ENCODE results near the gene EXOG. TPM values are rescaled to one million over a fixed set of nuclear protein-coding genes. Genes with fewer than 3 reads are reported as not detected.

Gene EXOG
- total and polyA plus RNA-seq, 2 of the 13 experiments (the other 11 are each of a cell fraction or from before 2014, with no cell fraction given) = 5.5 to 9.5 TPM

GRCh38 chr3:38563886-38564270 is 67.7 kb downstream of the EXOG start (continued):
- TF ChIP-seq NFRKB (IDR thresholded peaks at IDR 0.05) = no peak
- no peak for TF ChIP-seq FOXM1 (CRISPR knock-in tag; IDR thresholded peaks at IDR 0.05)
- no peak for TF ChIP-seq ZNF644 (CRISPR knock-in tag; IDR thresholded peaks at IDR 0.05; ENCODE audit: low read depth)

GRCh38 chr3:38564631-38565338 is 68.6 kb downstream of the EXOG start:
- ChIA-PET CTCF (ENCODE audit: low intra/inter-chr PET ratio, low total read pairs) (no interaction called here), POLR2A (no interaction called here)
- in situ Hi-C loops (cut with HindIII; ENCODE audit: extremely low pct_ligation_motif_present, low pct_unique_long_range_greater_than_20kb) (no loop called here), intact Hi-C loops (cut with micrococcal nuclease; ENCODE audit: unreplicated experiment) (no loop called here)
- Histone ChIP-seq H3K9ac (ENCODE audit: insufficient read depth, low read depth, low read length) (no peak overlapping the region), H3K36me3 (replicated peaks in 1 of 2; ENCODE audit: control insufficient read depth in 1 of 2, insufficient read depth in 2 of 2, low read length in 2 of 2) (no peaks in the 10 kb centered on the region), H4K20me1 (ENCODE audit: insufficient read depth, low read length) (peaks cover 2% of the 10 kb centered on the region; the same call in 1 of the 2 replicates), H3K27ac (ENCODE audit: extremely low read length, insufficient read depth, low read length) (no peak overlapping the region), H3K9me3 (ENCODE audit: low read length) (no peaks in the 10 kb centered on the region), H3K4me1 (ENCODE audit: insufficient read depth, low read length) (no peaks in the 10 kb centered on the region), H3K4me3 (replicated peaks in 1 of 3; ENCODE audit: insufficient read depth in 1 of 3, low read depth in 2 of 3, low read length in 3 of 3) (no peak overlapping the region), H3K79me2 (ENCODE audit: insufficient read depth, low read length) (no peaks in the 10 kb centered on the region), H3K4me2 (ENCODE audit: low read depth, low read length) (no peak overlapping the region), H3K27me3 (ENCODE audit: control insufficient read depth in 1 of 2, insufficient read depth in 2 of 2, low read length in 2 of 2) (peaks cover 1 to 22% of the 10 kb centered on the region in 2 experiments; a peak in 3 of 5 replicates), H2AFZ (ENCODE audit: low read length) (no peak overlapping the region)
- 7% methylated on average over 3 of the region's 6 CpGs for WGBS (ENCODE audit: low lambda C conversion rate)
- BruUV-seq (replicated peaks) = no TSS peak
- no peak for ATAC-seq
- TF ChIP-seq RAD51 (IDR thresholded peaks at IDR 0.05; ENCODE audit: borderline replicate concordance) = no peak
- TF ChIP-seq ARNT2 (CRISPR knock-in tag; IDR thresholded peaks at IDR 0.05; ENCODE audit: low read depth) = no peak
- no peak for TF ChIP-seq SMAD9 (CRISPR knock-in tag; IDR thresholded peaks at IDR 0.05)
- no peak for TF ChIP-seq NKX3-1 (CRISPR knock-in tag; IDR thresholded peaks at IDR 0.05)
- no peak for TF ChIP-seq ZBTB49 (CRISPR knock-in tag; IDR thresholded peaks at IDR 0.05; ENCODE audit: borderline replicate concordance)
- TF ChIP-seq NFYB (CRISPR knock-in tag; IDR thresholded peaks at IDR 0.05) = no peak
- no peak for TF ChIP-seq ONECUT2 (CRISPR knock-in tag; IDR thresholded peaks at IDR 0.05)
- no peak for TF ChIP-seq ZNF225 (CRISPR knock-in tag; IDR thresholded peaks at IDR 0.05)
- no peak for TF ChIP-seq ZNF782 (CRISPR knock-in tag; IDR thresholded peaks at IDR 0.05; ENCODE audit: borderline replicate concordance)
- no peak for TF ChIP-seq ZBTB21 (CRISPR knock-in tag; IDR thresholded peaks at IDR 0.05)
- no peak for TF ChIP-seq ZNF329 (CRISPR knock-in tag; IDR thresholded peaks at IDR 0.05; ENCODE audit: low read depth)
- no peak for TF ChIP-seq HIC2 (CRISPR knock-in tag; IDR thresholded peaks at IDR 0.05; ENCODE audit: low read depth)
- TF ChIP-seq RAD21 (CRISPR knock-in tag; IDR thresholded peaks at IDR 0.05) = no peak
- no peak for TF ChIP-seq HMGXB4 (CRISPR knock-in tag; IDR thresholded peaks at IDR 0.05; ENCODE audit: borderline replicate concordance in 1 of 2, low read depth in 1 of 2)
- DNase-seq (ENCODE audit: low spot score) = no peak
- FAIRE-seq = no peak
